Neuronal stem cell (in vitro differentiated cells): ENCODE results near the gene SHROOM2.
A peak's percentile ranks its signal among the peaks of the same experiment; 100 is the strongest.

Experiments used
- DNase-seq: peaks from one replicate; pipeline ENCODE4 v3.0.0-alpha.2; 2013; ENCODE audit warnings: low spot score
- H2AFZ ChIP-seq: one replicate; pipeline ENCODE4 v1.6.1; 2013; ENCODE audit warnings: mild to moderate bottlenecking, low read length, inconsistent platforms
- H2AK5ac ChIP-seq: 2 replicates; pipeline ENCODE4 v1.6.1; 2013; ENCODE audit warnings: low read depth, mild to moderate bottlenecking, inconsistent platforms, low read length, moderate library complexity, mixed read lengths
- H2BK120ac ChIP-seq: 2 replicates; pipeline ENCODE4 v1.6.1; 2013; ENCODE audit warnings: low read depth, mild to moderate bottlenecking, inconsistent platforms, low read length, moderate library complexity, mixed read lengths
- H2BK12ac ChIP-seq: one replicate; pipeline ENCODE4 v1.6.1; 2013; ENCODE audit warnings: low read length, inconsistent platforms
- H2BK15ac ChIP-seq: 2 replicates; pipeline ENCODE4 v1.6.1; 2013; ENCODE audit warnings: mild to moderate bottlenecking, low read length, inconsistent platforms, mixed read lengths
- H2BK5ac ChIP-seq: one replicate; pipeline ENCODE4 v1.6.1; 2013; ENCODE audit warnings: inconsistent platforms, mild to moderate bottlenecking, low read length, moderate library complexity
- H3K14ac ChIP-seq: one replicate; pipeline ENCODE4 v1.6.1; 2013; ENCODE audit warnings: low read length, inconsistent platforms
- H3K18ac ChIP-seq: 2 replicates; pipeline ENCODE4 v1.6.1; 2013; ENCODE audit warnings: low read length, inconsistent platforms
- H3K23ac ChIP-seq: 2 replicates; pipeline ENCODE4 v1.6.1; 2013; ENCODE audit warnings: low read depth, mild to moderate bottlenecking, mixed read lengths, low read length, inconsistent platforms; ENCODE audit not compliant: poor library complexity
- H3K27ac ChIP-seq: replicated peaks from 3 replicates; pipeline ENCODE4 v1.5.1; 2013; ENCODE audit warnings: low read length, inconsistent platforms
- H3K27me3 ChIP-seq, 3 experiments: 2 replicates each; pipeline ENCODE4 v1.6.1; 2013; ENCODE audit warnings: low read length in 3 of 3, mild to moderate bottlenecking in 2 of 3, inconsistent platforms in 1 of 3, low read depth in 1 of 3, mixed read lengths in 1 of 3, moderate library complexity in 1 of 3; ENCODE audit not compliant: control insufficient read depth in 3 of 3, insufficient read depth in 3 of 3
- H3K36me3 ChIP-seq, 2 donors: replicated peaks in 1 of 2; 2 replicates each; pipeline ENCODE4 v1.6.1; 2013; ENCODE audit warnings: low read length in 2 of 2; ENCODE audit not compliant: control insufficient read depth in 2 of 2, insufficient read depth in 2 of 2
- H3K4ac ChIP-seq: 2 replicates; pipeline ENCODE4 v1.6.1; 2013; ENCODE audit warnings: inconsistent platforms, mild to moderate bottlenecking, low read length, moderate library complexity
- H3K4me1 ChIP-seq, 2 donors: 1 replicate in 1 of 2; 2 replicates in 1 of 2; pipeline ENCODE4 v1.6.1; 2013; ENCODE audit warnings: low read length in 2 of 2, low read depth in 1 of 2; ENCODE audit not compliant: control insufficient read depth in 2 of 2, insufficient read depth in 1 of 2
- H3K4me2 ChIP-seq: one replicate; pipeline ENCODE4 v1.6.1; 2013; ENCODE audit warnings: mild to moderate bottlenecking, low read length, inconsistent platforms; ENCODE audit not compliant: insufficient read depth, poor library complexity, severe bottlenecking
- H3K4me3 ChIP-seq, 2 donors: 2 replicates each; pipeline ENCODE4 v1.5.1; 2013; ENCODE audit warnings: low read length in 2 of 2, mild to moderate bottlenecking in 2 of 2, inconsistent platforms in 1 of 2, moderate library complexity in 1 of 2
- H3K79me1 ChIP-seq: one replicate; pipeline ENCODE4 v1.6.1; 2013; ENCODE audit warnings: low read depth, mild to moderate bottlenecking, inconsistent platforms, low read length, moderate library complexity
- H3K9ac ChIP-seq: one replicate; pipeline ENCODE4 v1.6.1; 2013; ENCODE audit warnings: mild to moderate bottlenecking, low read depth, low read length, inconsistent platforms; ENCODE audit not compliant: poor library complexity
- H3K9me3 ChIP-seq, 2 donors: replicated peaks in 1 of 2; 2 replicates each; pipeline versions ENCODE3 to v1.6.1; 2013; ENCODE audit warnings: low read length in 2 of 2, mild to moderate bottlenecking in 2 of 2, inconsistent platforms in 1 of 2, low read depth in 1 of 2, mixed read lengths in 1 of 2, moderate library complexity in 1 of 2; ENCODE audit not compliant: control insufficient read depth in 2 of 2, insufficient read depth in 1 of 2
- H4K8ac ChIP-seq: one replicate; pipeline ENCODE4 v1.6.1; 2013; ENCODE audit warnings: low read depth, mild to moderate bottlenecking, inconsistent platforms, low read length, moderate library complexity
- H4K91ac ChIP-seq: one replicate; pipeline ENCODE4 v1.6.1; 2013; ENCODE audit warnings: low read length, low read depth, mild to moderate bottlenecking, inconsistent platforms; ENCODE audit not compliant: poor library complexity
- WGBS, 2 donors: extraction: QIAGEN DNeasy Blood & Tissue Kit; methylation state at CpG; one replicate each; pipeline ENCODE4 v1.1.7; 2013; ENCODE audit warnings: missing lambda C conversion rate in 2 of 2, mixed read lengths in 1 of 2; ENCODE audit not compliant: insufficient read length in 2 of 2, insufficient replicate concordance in 1 of 2; ENCODE audit errors: extremely low coverage in 2 of 2; 5-methylcytosine and 5-hydroxymethylcytosine counted together

SHROOM2 gene

DNA sequence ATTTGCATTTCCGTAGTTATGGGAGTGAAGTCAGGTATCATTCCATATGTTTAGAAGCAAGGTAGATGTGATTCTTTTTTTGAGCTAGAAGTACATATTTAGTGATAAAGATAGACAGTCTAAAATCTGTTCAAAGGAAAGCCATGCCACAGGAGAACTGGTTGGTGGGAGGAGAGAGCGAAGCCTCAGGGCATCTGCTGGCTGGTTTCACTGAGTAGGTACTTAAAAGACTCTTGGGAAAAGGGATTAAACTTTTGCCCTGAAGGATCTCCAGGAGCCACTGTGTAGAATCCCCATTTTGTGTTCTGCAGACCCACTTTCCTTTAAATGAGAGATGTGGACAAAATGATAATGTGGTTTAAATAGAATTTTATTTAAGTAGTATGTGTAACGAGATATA, 89.6 kb downstream of the SHROOM2 start:
- no peak overlapping the region for H2AFZ ChIP-seq
- peaks cover 2 to 5% of the 10 kb centered on the region in 2 donors for H3K9me3 ChIP-seq
- DNase-seq, result no peak
- peaks cover 6 to 12% of the 10 kb centered on the region in 2 donors for H3K4me1 ChIP-seq
- H4K8ac ChIP-seq, result no peak overlapping the region
- no peak overlapping the region for H3K23ac ChIP-seq
- peaks cover 0 to 4% of the 10 kb centered on the region in 2 donors for H3K36me3 ChIP-seq
- no peak overlapping the region for H3K14ac ChIP-seq
- H2AK5ac ChIP-seq, result no peak overlapping the region
- H3K18ac ChIP-seq, result no peak overlapping the region
- no peak overlapping the region for H3K4me2 ChIP-seq
- no peak overlapping the region for H3K27ac ChIP-seq
- H3K79me1 ChIP-seq, result peaks cover 3% of the 10 kb centered on the region
- no peaks in the 10 kb centered on the region for H3K27me3 ChIP-seq
- H3K4me3 ChIP-seq, result no peak overlapping the region
- H3K9ac ChIP-seq, result no peak overlapping the region
- H2BK15ac ChIP-seq, result no peak overlapping the region
- H2BK12ac ChIP-seq, result no peak overlapping the region
- WGBS, 2 donors, result no CpG with 5 or more reads among the region's 3 CpGs
- no peak overlapping the region for H2BK5ac ChIP-seq
- H2BK120ac ChIP-seq, result no peak overlapping the region
- no peak overlapping the region for H4K91ac ChIP-seq
- H3K4ac ChIP-seq, result no peak overlapping the region

- Histone ChIP-seq H3K4me1 (peaks cover 6 to 12% of the 10 kb centered on the region in 2 donors), H3K27me3 (no peaks in the 10 kb centered on the region), H3K4ac (no peak overlapping the region), H3K14ac (no peak overlapping the region), H3K9me3 (peaks cover 2 to 5% of the 10 kb centered on the region in 2 donors), H3K23ac (no peak overlapping the region), H3K18ac (no peak overlapping the region), H2BK15ac (no peak overlapping the region), H2BK120ac (no peak overlapping the region), H4K91ac (no peak overlapping the region), H3K27ac (no peak overlapping the region), H3K79me1 (peaks cover 3% of the 10 kb centered on the region), H3K36me3 (peaks cover 0 to 4% of the 10 kb centered on the region in 2 donors), H2AFZ (no peak overlapping the region), H3K4me2 (no peak overlapping the region), H4K8ac (no peak overlapping the region), H3K4me3 (no peak overlapping the region), H3K9ac (no peak overlapping the region), H2BK12ac (no peak overlapping the region), H2BK5ac (no peak overlapping the region), H2AK5ac (no peak overlapping the region)
- WGBS, 2 donors, result 100% methylated on average over 2 of the region's 4 CpGs; no CpG with 5 or more reads in 1 of the 2 donors
- no peak for DNase-seq
These were observed 90.0 kb downstream of the SHROOM2 start for GRCh38 chrX:9876201-9876600.

DNA sequence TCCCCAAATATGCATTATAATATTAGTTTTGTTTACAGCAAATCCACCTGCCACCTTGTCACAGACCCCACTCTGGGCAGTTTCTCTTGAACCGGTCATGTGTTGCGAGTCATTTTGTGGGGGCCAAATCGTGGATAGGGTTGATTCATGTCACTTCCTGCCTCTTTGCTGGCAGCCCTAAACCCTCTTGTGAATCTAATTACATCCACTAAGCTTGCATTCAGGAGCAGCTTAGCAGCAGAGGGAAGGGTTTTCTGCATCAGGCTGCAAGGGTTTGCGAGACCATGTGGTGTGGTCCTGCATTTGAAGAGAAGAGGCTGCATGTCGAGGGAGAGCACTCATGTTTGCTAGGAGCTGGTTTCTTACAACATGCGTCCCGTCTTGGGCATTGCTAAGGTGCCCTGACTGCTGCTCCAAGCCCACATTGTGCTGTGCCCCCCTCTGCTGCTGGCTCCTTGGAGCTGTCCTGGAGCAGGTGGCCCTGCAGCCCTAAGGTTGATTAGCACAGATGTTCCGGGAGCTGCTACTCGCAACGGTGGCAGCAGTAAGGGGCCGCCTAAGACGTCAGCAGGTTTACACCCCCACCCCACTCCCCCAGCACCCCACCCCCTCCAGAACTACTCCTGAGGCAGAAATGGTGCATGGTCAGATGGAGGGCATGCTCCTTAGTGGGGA, 92.1 kb downstream of the SHROOM2 start:
- no peak for DNase-seq
- Histone ChIP-seq H3K79me1 (peaks cover 3% of the 10 kb centered on the region), H3K23ac (no peak overlapping the region), H4K8ac (no peak overlapping the region), H3K18ac (no peak overlapping the region), H2BK5ac (no peak overlapping the region), H3K27ac (peak overlapping the region; percentile 30), H3K27me3 (no peaks in the 10 kb centered on the region), H3K4ac (no peak overlapping the region), H2AK5ac (no peak overlapping the region), H2AFZ (no peak overlapping the region), H3K4me2 (no peak overlapping the region), H2BK120ac (no peak overlapping the region), H3K9me3 (peaks cover 2 to 5% of the 10 kb centered on the region in 2 donors), H2BK15ac (no peak overlapping the region), H2BK12ac (no peak overlapping the region), H3K14ac (no peak overlapping the region), H3K4me3 (no peak overlapping the region), H4K91ac (no peak overlapping the region), H3K36me3 (peaks cover 0 to 4% of the 10 kb centered on the region in 2 donors), H3K9ac (no peak overlapping the region), H3K4me1 (peaks cover 6 to 12% of the 10 kb centered on the region in 2 donors)
- WGBS, 2 donors, result no CpG with 5 or more reads among the region's 12 CpGs

GRCh38 chrX:9880237-9880636, 94.0 kb downstream of the SHROOM2 start:
- Histone ChIP-seq H2AFZ (no peak overlapping the region), H3K4ac (no peak overlapping the region), H2AK5ac (no peak overlapping the region), H4K8ac (no peak overlapping the region), H3K27me3 (no peaks in the 10 kb centered on the region), H3K4me2 (no peak overlapping the region), H3K36me3 (no peaks in the 10 kb centered on the region), H2BK120ac (no peak overlapping the region), H3K23ac (no peak overlapping the region), H3K27ac (no peak overlapping the region), H2BK12ac (no peak overlapping the region), H3K4me3 (no peak overlapping the region), H3K9me3 (no peaks in the 10 kb centered on the region), H4K91ac (no peak overlapping the region), H3K18ac (peak overlapping the region; percentile 8), H3K4me1 (peaks cover 6 to 12% of the 10 kb centered on the region in 2 donors), H3K79me1 (peaks cover 3% of the 10 kb centered on the region), H3K9ac (no peak overlapping the region), H3K14ac (no peak overlapping the region), H2BK5ac (no peak overlapping the region), H2BK15ac (no peak overlapping the region)
- no peak for DNase-seq
- WGBS, 2 donors, result no CpG with 5 or more reads among the region's 13 CpGs
